ENCODE results near the gene ZNF512B. TPM values are rescaled to one million over a fixed set of nuclear protein-coding genes. Genes with fewer than 3 reads are reported as not detected.
"Not testable (repeated sequence)": the region's sequence is repeated elsewhere in the genome, so short reads cannot be mapped to it uniquely, and the experiment has no call there.

The ZNF512B gene
- 5.9 and 11.0 TPM in 2 replicates for total RNA-seq

GRCh38 chr20:63969838-63970713, at the start of gene ZNF512B:
Gene ZNF512B, minus strand, starts transcription at chr20:63969930. Its CDS starts 1,980 bp downstream, at chr20:63967950.
- DNase-seq (ENCODE audit: low read depth in 2 of 2) = peak in 1 of 2 donors; percentile 68

- DNase-seq (ENCODE audit: low read depth in 2 of 2) = no peak
Measured at GRCh38 chr20:64015635-64016034, 45.9 kb upstream of the ZNF512B start.

- not testable (repeated sequence) for DNase-seq (ENCODE audit: low read depth in 2 of 2)
Measured at GRCh38 chr20:64012385-64013154, 42.8 kb upstream of the ZNF512B start.

GRCh38 chr20:64011366-64011779, 41.6 kb upstream of the ZNF512B start:
- DNase-seq (ENCODE audit: low read depth in 2 of 2) = no peak

- no peak for DNase-seq (ENCODE audit: low read depth in 2 of 2)
Measured at GRCh38 chr20:64010711-64011237, 41.0 kb upstream of the ZNF512B start.

GRCh38 chr20:64009811-64010387, 40.2 kb upstream of the ZNF512B start:
- DNase-seq (ENCODE audit: low read depth in 2 of 2) = peak in 1 of 2 donors; percentile 26

GRCh38 chr20:64006902-64007301, 37.2 kb upstream of the ZNF512B start:
- DNase-seq (ENCODE audit: low read depth in 2 of 2) = no peak

GRCh38 chr20:64006490-64006889, 36.8 kb upstream of the ZNF512B start:
- no peak for DNase-seq (ENCODE audit: low read depth in 2 of 2)

GRCh38 chr20:64005394-64005793, 35.7 kb upstream of the ZNF512B start:
- DNase-seq (ENCODE audit: low read depth in 2 of 2) = no peak

- DNase-seq (ENCODE audit: low read depth in 2 of 2) = no peak
Measured at GRCh38 chr20:64003960-64004725, 34.4 kb upstream of the ZNF512B start.

GRCh38 chr20:64001607-64002011, 31.9 kb upstream of the ZNF512B start:
- no peak for DNase-seq (ENCODE audit: low read depth in 2 of 2)

GRCh38 chr20:64000906-64001305, 31.2 kb upstream of the ZNF512B start:
- no peak for DNase-seq (ENCODE audit: low read depth in 2 of 2)

- DNase-seq (ENCODE audit: low read depth in 2 of 2) = no peak
Measured at GRCh38 chr20:63982937-63983336, 13.2 kb upstream of the ZNF512B start.

- DNase-seq (ENCODE audit: low read depth in 2 of 2) = peak; percentile 89 to 97
Measured at GRCh38 chr20:63980806-63981728, 11.3 kb upstream of the ZNF512B start, which contains the start of gene PRPF6. Gene PRPF6, plus strand, starts transcription at chr20:63981132. Its CDS starts 114 bp downstream, at chr20:63981246.

- DNase-seq (ENCODE audit: low read depth in 2 of 2) = no peak
Measured at GRCh38 chr20:63980317-63980805, 10.6 kb upstream of the ZNF512B start.

- DNase-seq (ENCODE audit: low read depth in 2 of 2) = peak in 1 of 2 donors; percentile 35
Measured at GRCh38 chr20:63979557-63980316, 10.0 kb upstream of the ZNF512B start, which contains the start of gene SAMD10. Gene SAMD10, minus strand, starts transcription at chr20:63979642. Its CDS starts 175 bp downstream, at chr20:63979467.

GRCh38 chr20:63979229-63979556, 9.5 kb upstream of the ZNF512B start:
- no peak for DNase-seq (ENCODE audit: low read depth in 2 of 2)

- peak; percentile 39 to 58 for DNase-seq (ENCODE audit: low read depth in 2 of 2)
Measured at GRCh38 chr20:63978319-63979228, 8.8 kb upstream of the ZNF512B start.
